Measurements from ENCODE around the gene FHIT. TPM values are rescaled to one million over a fixed set of nuclear protein-coding genes. Genes with fewer than 3 reads are reported as not detected.

Gene FHIT
- total and polyA plus RNA-seq, 2 experiments from 2014 or later = 9.7 to 16.2 TPM

DNA sequence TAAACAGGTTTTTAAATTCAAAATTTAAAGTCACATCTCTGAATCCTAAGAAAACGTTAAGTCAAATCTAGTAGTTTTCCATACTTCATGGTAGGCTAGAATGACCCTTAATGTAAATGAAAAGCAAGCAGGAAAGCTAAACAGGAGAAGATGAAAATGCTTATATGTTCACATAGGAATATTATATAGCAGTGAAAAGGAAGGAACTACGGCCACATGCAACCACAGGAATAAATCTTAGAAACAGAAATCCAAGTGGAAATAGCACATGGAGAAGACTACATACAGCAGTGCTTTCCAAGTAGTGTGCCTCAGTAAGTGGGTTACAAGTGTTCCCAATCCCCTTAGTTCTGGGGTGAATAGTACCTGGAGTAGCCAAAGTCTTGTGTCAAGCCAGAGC, 296.2 kb downstream of the FHIT start:
- TF ChIP-seq EZH2 (IDR thresholded peaks at IDR 0.05; ENCODE audit: borderline replicate concordance) (no peak), EZH2phosphoT487 (IDR thresholded peaks at IDR 0.05; ENCODE audit: low read depth, severe bottlenecking, unreplicated experiment) (no peak), CTCF (IDR thresholded peaks at IDR 0.05; ENCODE audit: poor library complexity) (no peak)
- no peaks in the 10 kb centered on the region for H3K79me2 ChIP-seq
- no peaks in the 10 kb centered on the region for H3K36me3 ChIP-seq (replicated peaks; ENCODE audit: insufficient read depth, low read depth)
- no peaks in the 10 kb centered on the region for H3K27me3 ChIP-seq
- DNase-seq (ENCODE audit: low spot score) = no peak
- H3K4me1 ChIP-seq (ENCODE audit: insufficient read depth) = no peaks in the 10 kb centered on the region
- H4K20me1 ChIP-seq (ENCODE audit: insufficient read depth, poor library complexity, severe bottlenecking) = no peaks in the 10 kb centered on the region
- no peak overlapping the region for H2AFZ ChIP-seq
- WGBS (ENCODE audit: low lambda C conversion rate, missing lambda C conversion rate) = 96% methylated on average over 2 of the region's 2 CpGs
- H3K4me3 ChIP-seq = no peak overlapping the region
- no peak overlapping the region for H3K27ac ChIP-seq
- no peaks in the 10 kb centered on the region for H3K9me3 ChIP-seq (ENCODE audit: low read depth)
- no peak overlapping the region for H3K4me2 ChIP-seq
- no peaks in the 10 kb centered on the region for H3K9me2 ChIP-seq (replicated peaks; ENCODE audit: insufficient read depth)

DNA sequence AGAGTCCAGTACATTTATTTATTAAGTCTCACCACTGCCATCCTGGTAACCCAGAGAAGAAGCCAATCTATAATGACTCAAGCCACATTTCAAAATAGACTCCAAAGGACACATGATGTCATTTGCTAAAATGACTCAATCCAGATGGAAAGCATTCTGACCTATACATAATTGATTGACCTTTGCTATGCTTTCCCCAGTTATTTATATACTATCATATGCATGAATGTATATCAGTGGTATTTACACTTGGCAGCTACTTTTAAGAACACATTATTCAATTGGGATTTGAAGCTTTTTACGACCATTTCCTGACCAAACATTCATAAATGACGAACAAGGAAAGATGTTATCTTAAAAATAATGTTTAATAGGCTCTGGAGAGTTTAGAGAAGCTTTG, 297.2 kb downstream of the FHIT start:
- Histone ChIP-seq H3K79me2 (no peaks in the 10 kb centered on the region), H3K27ac (no peak overlapping the region), H3K36me3 (replicated peaks; ENCODE audit: insufficient read depth, low read depth) (no peaks in the 10 kb centered on the region), H3K9me3 (ENCODE audit: low read depth) (no peaks in the 10 kb centered on the region), H3K4me3 (no peak overlapping the region), H4K20me1 (ENCODE audit: insufficient read depth, poor library complexity, severe bottlenecking) (no peaks in the 10 kb centered on the region), H3K4me1 (ENCODE audit: insufficient read depth) (no peaks in the 10 kb centered on the region), H3K4me2 (no peak overlapping the region), H3K9me2 (replicated peaks; ENCODE audit: insufficient read depth) (no peaks in the 10 kb centered on the region), H3K27me3 (no peaks in the 10 kb centered on the region), H2AFZ (no peak overlapping the region)
- DNase-seq (ENCODE audit: low spot score) = no peak
- TF ChIP-seq EZH2phosphoT487 (IDR thresholded peaks at IDR 0.05; ENCODE audit: low read depth, severe bottlenecking, unreplicated experiment) = no peak
- no peak for TF ChIP-seq EZH2 (IDR thresholded peaks at IDR 0.05; ENCODE audit: borderline replicate concordance)
- TF ChIP-seq CTCF (IDR thresholded peaks at IDR 0.05; ENCODE audit: poor library complexity) = no peak
- 51% methylated on average over 2 of the region's 2 CpGs for WGBS (ENCODE audit: low lambda C conversion rate, missing lambda C conversion rate)

DNA sequence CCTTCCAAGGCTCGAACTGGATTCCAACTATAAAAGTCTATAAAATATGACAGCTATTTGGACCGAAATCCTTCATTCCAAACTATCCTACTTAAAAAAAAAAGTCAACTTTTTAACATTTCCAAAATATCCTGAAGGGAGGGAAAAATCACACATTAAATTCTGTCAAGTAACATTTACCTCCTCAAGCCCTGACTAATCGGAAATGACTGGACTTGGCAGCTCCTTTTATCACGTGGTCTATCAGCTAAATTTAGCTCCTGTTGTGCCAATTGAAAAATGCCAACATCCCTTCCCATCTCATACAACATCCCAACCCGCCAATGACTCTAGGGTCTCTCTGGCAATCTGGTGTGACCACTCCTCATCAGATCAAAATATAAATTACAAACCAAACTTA, 297.9 kb downstream of the FHIT start:
- no peak for DNase-seq (ENCODE audit: low spot score)

More for the DNA sequence above, 297.9 kb downstream of the FHIT start:
- no peak overlapping the region for H3K27ac ChIP-seq
- H3K9me3 ChIP-seq (ENCODE audit: low read depth) = no peaks in the 10 kb centered on the region
- no peak overlapping the region for H3K4me3 ChIP-seq
- H2AFZ ChIP-seq = no peak overlapping the region
- no peaks in the 10 kb centered on the region for H3K9me2 ChIP-seq (replicated peaks; ENCODE audit: insufficient read depth)
- no peaks in the 10 kb centered on the region for H3K79me2 ChIP-seq
- no peaks in the 10 kb centered on the region for H4K20me1 ChIP-seq (ENCODE audit: insufficient read depth, poor library complexity, severe bottlenecking)
- H3K4me1 ChIP-seq (ENCODE audit: insufficient read depth) = no peaks in the 10 kb centered on the region
- TF ChIP-seq EZH2 (IDR thresholded peaks at IDR 0.05; ENCODE audit: borderline replicate concordance) (no peak), EZH2phosphoT487 (IDR thresholded peaks at IDR 0.05; ENCODE audit: low read depth, severe bottlenecking, unreplicated experiment) (no peak), CTCF (IDR thresholded peaks at IDR 0.05; ENCODE audit: poor library complexity) (no peak)
- 78% methylated on average over 5 of the region's 5 CpGs for WGBS (ENCODE audit: low lambda C conversion rate, missing lambda C conversion rate)
- no peaks in the 10 kb centered on the region for H3K36me3 ChIP-seq (replicated peaks; ENCODE audit: insufficient read depth, low read depth)
- H3K4me2 ChIP-seq = no peak overlapping the region
- no peaks in the 10 kb centered on the region for H3K27me3 ChIP-seq

Measured in hepatocyte (in vitro differentiated cells).